HepG2 (cell line): ENCODE data around the gene PRPSAP1. TPM values are rescaled to one million over a fixed set of nuclear protein-coding genes. Genes with fewer than 3 reads are reported as not detected.

ENCODE experiments used
- ARHGAP35 ChIP-seq: sonication (generic); formaldehyde crosslinking; IDR thresholded peaks from 2 replicates; pipeline ENCODE4 v1.9.0; 2022; ENCODE audit warnings: mild to moderate bottlenecking, inconsistent platforms, moderate library complexity, missing genetic modification reagents, borderline replicate concordance
- ATF7 ChIP-seq, 2 experiments: fragments of 450-650 bp in 1 of 2; sonication (generic) in 1 of 2; formaldehyde crosslinking in 1 of 2; IDR thresholded peaks; 2 replicates each; pipeline versions ENCODE4 v1.4.0 to v1.6.1; 2016 to 2020; ENCODE audit warnings: antibody characterized with exemption in 1 of 2, mild to moderate bottlenecking in 1 of 2, missing genetic modification reagents in 1 of 2
- CENPT ChIP-seq: sonication (generic); formaldehyde crosslinking; IDR thresholded peaks from 2 replicates; pipeline ENCODE4 v1.8.0; 2022; ENCODE audit warnings: low read depth, mild to moderate bottlenecking, moderate library complexity, missing genetic modification reagents
- HNRNPL ChIP-seq: fragments of 200-400 bp; formaldehyde crosslinking; IDR thresholded peaks from 2 replicates; pipeline ENCODE4 v1.6.1; 2017; ENCODE audit warnings: mild to moderate bottlenecking, low read depth, low read length
- NCOA2 ChIP-seq: sonication (generic); formaldehyde crosslinking; IDR thresholded peaks from 2 replicates; pipeline ENCODE4 v1.8.0; 2022; ENCODE audit warnings: inconsistent platforms
- NFYB ChIP-seq: sonication (generic); formaldehyde crosslinking; IDR thresholded peaks from 2 replicates; pipeline ENCODE4 v1.4.0; 2020; ENCODE audit warnings: missing genetic modification reagents
- PAF1 ChIP-seq: IDR thresholded peaks from 2 replicates; pipeline ENCODE4 v1.6.1; 2016; ENCODE audit warnings: missing genetic modification reagents, missing compliant biosample characterization
- PAXIP1 ChIP-seq: sonication (generic); formaldehyde crosslinking; conservative IDR thresholded peaks from 2 replicates; pipeline ENCODE4 v1.4.0; 2020; ENCODE audit warnings: mild to moderate bottlenecking, missing genetic modification reagents, moderate library complexity
- PHB2 ChIP-seq: fragments of 450-650 bp; IDR thresholded peaks from 2 replicates; pipeline ENCODE4 v1.6.1; 2018; ENCODE audit not compliant: partially characterized antibody
- RAD51 ChIP-seq: fragments of 450-650 bp; IDR thresholded peaks from 2 replicates; pipeline ENCODE4 v1.6.1; 2016; ENCODE audit warnings: borderline replicate concordance
- RCOR2 ChIP-seq: IDR thresholded peaks from 2 replicates; pipeline ENCODE4 v1.6.1; 2016; ENCODE audit warnings: missing biosample characterization, missing genetic modification reagents
- SIX1 ChIP-seq: sonication (generic); formaldehyde crosslinking; IDR thresholded peaks from 2 replicates; pipeline ENCODE4 v1.4.0; 2020; ENCODE audit warnings: missing genetic modification reagents, borderline replicate concordance
- SOX6 ChIP-seq, 2 experiments: fragments of 450-650 bp in 1 of 2; sonication (generic) in 1 of 2; formaldehyde crosslinking in 1 of 2; IDR thresholded peaks; 2 replicates each; pipeline versions ENCODE4 v1.4.0 to v1.6.1; 2017 to 2020; ENCODE audit warnings: antibody characterized with exemption in 1 of 2, mild to moderate bottlenecking in 1 of 2, missing genetic modification reagents in 1 of 2
- ZC3H13 ChIP-seq: sonication (generic); formaldehyde crosslinking; IDR thresholded peaks from 2 replicates; pipeline ENCODE4 v1.8.1; 2023; ENCODE audit warnings: mild to moderate bottlenecking, missing genetic modification reagents, moderate library complexity
- ZFP41 ChIP-seq: sonication (generic); formaldehyde crosslinking; IDR thresholded peaks from 2 replicates; pipeline ENCODE4 v1.4.0; 2020; ENCODE audit warnings: mild to moderate bottlenecking, missing genetic modification reagents, borderline replicate concordance
- ZNF260 ChIP-seq: sonication (generic); formaldehyde crosslinking; IDR thresholded peaks from 2 replicates; pipeline ENCODE4 v1.4.0; 2020; ENCODE audit warnings: missing genetic modification reagents, low read depth, mild to moderate bottlenecking, borderline replicate concordance
- ZNF326 ChIP-seq: sonication (generic); formaldehyde crosslinking; IDR thresholded peaks from 2 replicates; pipeline ENCODE4 v1.4.0; 2020; ENCODE audit warnings: missing genetic modification reagents, borderline replicate concordance
- ZNF567 ChIP-seq: sonication (generic); formaldehyde crosslinking; IDR thresholded peaks from 2 replicates; pipeline ENCODE4 v1.8.1; 2023; ENCODE audit warnings: mild to moderate bottlenecking, missing genetic modification reagents, borderline replicate concordance
- ZNF577 ChIP-seq: sonication (generic); formaldehyde crosslinking; IDR thresholded peaks from 2 replicates; pipeline ENCODE4 v1.4.0; 2020; ENCODE audit warnings: mild to moderate bottlenecking, low read depth, missing genetic modification reagents, borderline replicate concordance
- ZNF674 ChIP-seq: sonication (generic); formaldehyde crosslinking; IDR thresholded peaks from 2 replicates; pipeline ENCODE4 v1.5.0; 2020; ENCODE audit warnings: low read depth, mild to moderate bottlenecking, missing genetic modification reagents
- ZNF724P ChIP-seq: sonication (generic); formaldehyde crosslinking; IDR thresholded peaks from 2 replicates; pipeline ENCODE4 v1.8.0; 2022; ENCODE audit warnings: missing genetic modification reagents, borderline replicate concordance
- ZNF761 ChIP-seq: sonication (generic); formaldehyde crosslinking; conservative IDR thresholded peaks from 2 replicates; pipeline ENCODE4 v1.4.0; 2020; ENCODE audit warnings: mild to moderate bottlenecking, missing genetic modification reagents
- ZNF816 ChIP-seq: sonication (generic); formaldehyde crosslinking; IDR thresholded peaks from 2 replicates; pipeline ENCODE4 v1.8.0; 2022; ENCODE audit warnings: missing genetic modification reagents, mild to moderate bottlenecking, borderline replicate concordance
- polyA plus RNA-seq, 8 experiments: library from polyadenylated mRNA; depleted of rRNA in 3 of 8; stranded (reverse) in 7 of 8; unstranded in 1 of 8; fragments of >200 nt; fragmentation: Illumina TruSeq in 4 of 8; extraction: Trizol in 4 of 8; gene quantifications; 2 replicates each; pipeline versions ENCODE4 v1.2.1 to v1.2.3, GENCODE V29; 2011 to 2016; ENCODE audit warnings: low read depth in 4 of 8, missing spikeins in 1 of 8, mixed read lengths in 1 of 8; ENCODE audit not compliant: insufficient read depth in 1 of 8
- total RNA-seq, 5 experiments: library from RNA; depleted of rRNA; stranded (reverse); fragments of >200 nt; fragmentation: Illumina TruSeq; extraction: Trizol; gene quantifications; 2 replicates each; pipeline ENCODE4 v1.2.3, GENCODE V29; 2016; ENCODE audit warnings: low read depth in 1 of 5
- TF ChIP-seq, protein P1 (sequence below): IDR thresholded peaks from 2 replicates; pipeline ENCODE4 v1.6.1; 2012; ENCODE audit warnings: low read depth, low read length, improper control_type of control experiment

The PRPSAP1 gene
- total and polyA plus RNA-seq, 2 of the 13 experiments (the other 11 are each of a cell fraction or from before 2014, with no cell fraction given) = 91.1 to 314 TPM

DNA sequence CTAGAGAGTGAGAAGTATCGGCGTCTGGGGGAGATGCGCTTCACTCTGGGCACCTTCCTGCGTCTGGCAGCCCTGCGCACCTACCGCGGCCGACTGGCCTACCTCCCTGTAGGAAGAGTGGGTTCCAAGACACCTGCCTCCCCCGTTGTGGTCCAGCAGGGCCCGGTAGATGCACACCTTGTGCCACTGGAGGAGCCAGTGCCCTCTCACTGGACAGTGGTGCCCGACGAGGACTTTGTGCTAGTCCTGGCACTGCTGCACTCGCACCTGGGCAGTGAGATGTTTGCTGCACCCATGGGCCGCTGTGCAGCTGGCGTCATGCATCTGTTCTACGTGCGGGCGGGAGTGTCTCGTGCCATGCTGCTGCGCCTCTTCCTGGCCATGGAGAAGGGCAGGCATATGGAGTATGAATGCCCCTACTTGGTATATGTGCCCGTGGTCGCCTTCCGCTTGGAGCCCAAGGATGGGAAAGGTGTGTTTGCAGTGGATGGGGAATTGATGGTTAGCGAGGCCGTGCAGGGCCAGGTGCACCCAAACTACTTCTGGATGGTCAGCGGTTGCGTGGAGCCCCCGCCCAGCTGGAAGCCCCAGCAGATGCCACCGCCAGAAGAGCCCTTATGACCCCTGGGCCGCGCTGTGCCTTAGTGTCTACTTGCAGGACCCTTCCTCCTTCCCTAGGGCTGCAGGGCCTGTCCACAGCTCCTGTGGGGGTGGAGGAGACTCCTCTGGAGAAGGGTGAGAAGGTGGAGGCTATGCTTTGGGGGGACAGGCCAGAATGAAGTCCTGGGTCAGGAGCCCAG lies 33.5 kb upstream of the PRPSAP1 start (continued):
- no peak for TF ChIP-seq PAXIP1
- no peak for TF ChIP-seq PAF1 (CRISPR knock-in tag)
- no peak for TF ChIP-seq RAD51
- no peak for TF ChIP-seq SIX1 (CRISPR knock-in tag)
- TF ChIP-seq ZFP41 (CRISPR knock-in tag) = 0 out of 2 replicates have a peak, but pooled peaks have one; percentile 17
- TF ChIP-seq ZNF761 (CRISPR knock-in tag) = no peak
- TF ChIP-seq HNRNPL = peak; percentile 86
- TF ChIP-seq ZNF326 (CRISPR knock-in tag) = no peak
- no peak for TF ChIP-seq ZNF567 (CRISPR knock-in tag)
- TF ChIP-seq ZNF724P (CRISPR knock-in tag) = no peak
- TF ChIP-seq ATF7 (IDR thresholded peaks at IDR 0.05) = no peak
- 0 out of 2 replicates have a peak, but pooled peaks have one; percentile 72 for TF ChIP-seq ATF7 (CRISPR knock-in tag; IDR thresholded peaks at IDR 0.05)
- no peak for TF ChIP-seq PHB2
- TF ChIP-seq ZNF674 (CRISPR knock-in tag) = no peak
- TF ChIP-seq CENPT (CRISPR knock-in tag) = no peak
- peak; percentile 51; the same call in 1 of the 2 replicates for TF ChIP-seq ZC3H13 (CRISPR knock-in tag)
- no peak for TF ChIP-seq NCOA2 (CRISPR knock-in tag)
- no peak for TF ChIP-seq SOX6 (IDR thresholded peaks at IDR 0.05)
- TF ChIP-seq SOX6 (CRISPR knock-in tag; IDR thresholded peaks at IDR 0.05) = no peak
- TF ChIP-seq, protein P1, sequence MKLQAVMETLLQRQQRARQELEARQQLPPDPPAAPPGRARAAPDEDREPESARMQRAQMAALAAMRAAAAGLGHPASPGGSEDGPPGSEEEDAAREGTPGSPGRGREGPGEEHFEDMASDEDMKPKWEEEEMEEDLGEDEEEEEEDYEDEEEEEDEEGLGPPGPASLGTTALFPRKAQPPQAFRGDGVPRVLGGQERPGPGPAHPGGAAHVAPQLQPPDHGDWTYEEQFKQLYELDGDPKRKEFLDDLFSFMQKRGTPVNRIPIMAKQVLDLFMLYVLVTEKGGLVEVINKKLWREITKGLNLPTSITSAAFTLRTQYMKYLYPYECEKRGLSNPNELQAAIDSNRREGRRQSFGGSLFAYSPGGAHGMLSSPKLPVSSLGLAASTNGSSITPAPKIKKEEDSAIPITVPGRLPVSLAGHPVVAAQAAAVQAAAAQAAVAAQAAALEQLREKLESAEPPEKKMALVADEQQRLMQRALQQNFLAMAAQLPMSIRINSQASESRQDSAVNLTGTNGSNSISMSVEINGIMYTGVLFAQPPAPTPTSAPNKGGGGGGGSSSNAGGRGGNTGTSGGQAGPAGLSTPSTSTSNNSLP = no peak
- no peak for TF ChIP-seq NFYB (CRISPR knock-in tag)
- TF ChIP-seq ZNF816 (CRISPR knock-in tag) = no peak
- TF ChIP-seq ZNF260 (CRISPR knock-in tag) = no peak
- no peak for TF ChIP-seq ARHGAP35 (CRISPR knock-in tag)
- no peak for TF ChIP-seq ZNF577
- no peak for TF ChIP-seq RCOR2 (CRISPR knock-in tag)
